ENCODE measurements around the gene GP1BA. TPM values are rescaled to one million over a fixed set of nuclear protein-coding genes. Genes with fewer than 3 reads are reported as not detected.

The GP1BA gene
- total and polyA plus RNA-seq, 2 of the 8 experiments (the other 6 are each of a cell fraction or from before 2014, with no cell fraction given), result not detected

DNA sequence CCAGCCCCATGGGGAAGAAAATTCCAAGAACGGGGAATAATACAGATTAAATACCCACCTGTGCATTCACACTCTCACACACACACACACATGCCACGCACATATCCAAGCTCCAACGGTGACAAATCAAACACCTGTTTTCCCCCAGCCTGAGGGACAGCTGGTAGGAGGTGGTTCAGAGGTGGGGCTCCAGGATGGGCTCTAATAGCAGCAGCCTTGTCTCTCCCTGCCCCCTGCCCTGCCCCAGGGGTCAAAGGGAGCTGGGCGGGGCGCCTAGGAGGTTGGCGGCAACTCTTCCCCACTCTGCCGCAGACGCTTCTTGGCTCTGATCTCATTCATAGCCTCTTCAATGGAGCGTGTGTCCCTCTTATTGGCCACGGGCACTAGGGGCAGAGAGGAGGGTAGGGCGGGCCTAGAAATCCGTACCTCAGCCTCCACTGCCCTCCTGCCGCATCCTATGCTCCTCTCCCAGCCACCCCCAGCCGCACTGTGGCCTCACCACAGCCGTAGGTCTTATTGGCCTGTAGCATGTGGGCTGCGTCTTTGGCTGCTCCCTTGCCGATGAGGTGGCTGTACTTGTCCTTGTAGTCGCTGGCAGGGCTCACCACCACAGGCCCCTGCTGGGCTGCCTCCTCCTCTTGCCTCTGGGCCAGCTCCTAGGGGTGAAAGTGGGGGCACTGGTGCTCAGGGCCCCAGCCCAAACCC is 27.3 kb downstream of the GP1BA start:
- 87% methylated on average over 16 of the region's 18 CpGs; no CpG with 5 or more reads in 1 of the 2 experiments for WGBS, 2 experiments (ENCODE audit: extremely low coverage in 1 of 2, insufficient coverage in 1 of 2, insufficient read length in 1 of 2, insufficient replicate concordance in 2 of 2, low coverage in 1 of 2, low lambda C conversion rate in 2 of 2, missing lambda C conversion rate in 1 of 2)
- Histone ChIP-seq H3K18ac (ENCODE audit: extremely low read depth, low read length) (no peak overlapping the region), H4K5ac (ENCODE audit: insufficient read length, low read depth, low read length) (no peak overlapping the region), H2BK12ac (ENCODE audit: low read depth, low read length) (peak overlapping the region; percentile 60; the same call in 1 of the 2 replicates), H3K14ac (ENCODE audit: insufficient read length) (no peak overlapping the region), H3K4ac (replicated peaks; ENCODE audit: insufficient read length, low read depth, low read length) (no peak overlapping the region), H3K27ac (ENCODE audit: low read depth, low read length) (no peak overlapping the region), H4K8ac (ENCODE audit: extremely low read depth, insufficient read depth, low read length) (no peak overlapping the region), H4K20me1 (replicated peaks in 1 of 2; ENCODE audit: control insufficient read depth in 1 of 2, insufficient read depth in 2 of 2, low read length in 2 of 2) (peaks cover 0 to 3% of the 10 kb centered on the region in 2 experiments), H2BK20ac (ENCODE audit: low read length) (no peak overlapping the region), H3K4me1 (replicated peaks in 1 of 4; ENCODE audit: control insufficient read depth in 3 of 4, insufficient read depth in 4 of 4, low read length in 3 of 4) (peaks cover 0 to 10% (median 4%) of the 10 kb centered on the region in 4 experiments; a peak in 4 of 7 replicates), H2AFZ (ENCODE audit: low read length) (no peak overlapping the region), H3K4me3 (ENCODE audit: extremely low read depth in 1 of 4, insufficient read depth in 2 of 4, low read depth in 3 of 4, low read length in 4 of 4) (no peak overlapping the region), H3K23me2 (ENCODE audit: low read depth, low read length) (no peaks in the 10 kb centered on the region), H3K27me3 (replicated peaks in 1 of 4; ENCODE audit: control insufficient read depth in 3 of 4, extremely low read depth in 1 of 4, insufficient read depth in 3 of 4, low read length in 3 of 4) (no peaks in the 10 kb centered on the region), H3K36me3 (ENCODE audit: control insufficient read depth in 2 of 4, insufficient read depth in 4 of 4, low read length in 3 of 4) (peaks cover 0 to 2% (median 0%) of the 10 kb centered on the region in 4 experiments; a peak in 2 of 8 replicates), H2BK5ac (ENCODE audit: low read depth, low read length) (0 out of 2 replicates have a peak overlapping the region, but pooled peaks have one; percentile 60), H3K9me3 (ENCODE audit: insufficient read depth in 2 of 2, low read depth in 1 of 2, low read length in 1 of 2) (no peaks in the 10 kb centered on the region), H2AK5ac (ENCODE audit: low read depth, low read length) (no peak overlapping the region), H3K79me1 (ENCODE audit: low read depth, low read length) (0 out of 2 replicates have a peak, but pooled peaks cover 2% of the 10 kb centered on the region), H2BK15ac (ENCODE audit: low read length) (no peak overlapping the region), H3K79me2 (ENCODE audit: control insufficient read depth in 1 of 2, insufficient read depth in 2 of 2, low read length in 2 of 2) (no peaks in the 10 kb centered on the region), H3K4me2 (ENCODE audit: insufficient read depth in 1 of 2, low read depth in 2 of 2, low read length in 2 of 2) (no peak overlapping the region), H2BK120ac (replicated peaks; ENCODE audit: low read depth, low read length) (no peak overlapping the region), H3K9ac (replicated peaks in 1 of 4; ENCODE audit: extremely low read depth in 1 of 4, low read depth in 3 of 4, low read length in 3 of 4) (no peak overlapping the region), H3K56ac (replicated peaks; ENCODE audit: insufficient read length, low read depth, low read length) (no peak overlapping the region), H4K91ac (replicated peaks; ENCODE audit: insufficient read length, low read length) (no peak overlapping the region), H3K23ac (ENCODE audit: insufficient read length) (no peak overlapping the region)
- no peak for DNase-seq (ENCODE audit: low read depth in 1 of 2, low spot score in 2 of 2)
- no peak for FAIRE-seq
- ChIA-PET POLR2A (ENCODE audit: partially characterized antibody) (interaction anchor here (0.6 to 32.4 kb wide), 5 partner anchors 1 to 256 kb away, joined by 3 to 987 read pairs (median 4); partner anchors contain the start of genes ENO3, PFN1, RNF167 and SLC25A11), CTCF (ENCODE audit: partially characterized antibody) (interaction anchor here (1.3 kb wide), 1 partner anchor 19 kb away, joined by 4 read pairs; no protein-coding TSS in a partner anchor)
- no peak for TF ChIP-seq POU5F1 (IDR thresholded peaks at IDR 0.05; ENCODE audit: low read depth, low read length)
- no peak for TF ChIP-seq SP2 (IDR thresholded peaks at IDR 0.05; ENCODE audit: low read length)
- TF ChIP-seq TAF1 (IDR thresholded peaks at IDR 0.05; ENCODE audit: low read depth, low read length), result no peak
- TF ChIP-seq, protein P1, sequence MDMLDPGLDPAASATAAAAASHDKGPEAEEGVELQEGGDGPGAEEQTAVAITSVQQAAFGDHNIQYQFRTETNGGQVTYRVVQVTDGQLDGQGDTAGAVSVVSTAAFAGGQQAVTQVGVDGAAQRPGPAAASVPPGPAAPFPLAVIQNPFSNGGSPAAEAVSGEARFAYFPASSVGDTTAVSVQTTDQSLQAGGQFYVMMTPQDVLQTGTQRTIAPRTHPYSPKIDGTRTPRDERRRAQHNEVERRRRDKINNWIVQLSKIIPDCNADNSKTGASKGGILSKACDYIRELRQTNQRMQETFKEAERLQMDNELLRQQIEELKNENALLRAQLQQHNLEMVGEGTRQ (IDR thresholded peaks at IDR 0.05; ENCODE audit: low read length), result no peak
- no peak for TF ChIP-seq SP1 (IDR thresholded peaks at IDR 0.05; ENCODE audit: low read depth, low read length)
- no peak for TF ChIP-seq RXRA (IDR thresholded peaks at IDR 0.05; ENCODE audit: insufficient read depth, low read depth, low read length)
- TF ChIP-seq, protein P2, sequence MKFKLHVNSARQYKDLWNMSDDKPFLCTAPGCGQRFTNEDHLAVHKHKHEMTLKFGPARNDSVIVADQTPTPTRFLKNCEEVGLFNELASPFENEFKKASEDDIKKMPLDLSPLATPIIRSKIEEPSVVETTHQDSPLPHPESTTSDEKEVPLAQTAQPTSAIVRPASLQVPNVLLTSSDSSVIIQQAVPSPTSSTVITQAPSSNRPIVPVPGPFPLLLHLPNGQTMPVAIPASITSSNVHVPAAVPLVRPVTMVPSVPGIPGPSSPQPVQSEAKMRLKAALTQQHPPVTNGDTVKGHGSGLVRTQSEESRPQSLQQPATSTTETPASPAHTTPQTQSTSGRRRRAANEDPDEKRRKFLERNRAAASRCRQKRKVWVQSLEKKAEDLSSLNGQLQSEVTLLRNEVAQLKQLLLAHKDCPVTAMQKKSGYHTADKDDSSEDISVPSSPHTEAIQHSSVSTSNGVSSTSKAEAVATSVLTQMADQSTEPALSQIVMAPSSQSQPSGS (IDR thresholded peaks at IDR 0.05; ENCODE audit: low read length), result no peak
- TF ChIP-seq TAF7 (optimal IDR thresholded peaks at IDR 0.05; ENCODE audit: borderline replicate concordance, low read depth, low read length), result no peak
- no peak for TF ChIP-seq GABPA (IDR thresholded peaks at IDR 0.05; ENCODE audit: borderline replicate concordance, insufficient read depth, low read length)
